ENCODE results near the gene RBFOX2. TPM values are rescaled to one million over a fixed set of nuclear protein-coding genes. Genes with fewer than 3 reads are reported as not detected.

Gene RBFOX2
- total RNA-seq, 2 experiments from 2014 or later: 54.3 to 78.7 TPM

DNA sequence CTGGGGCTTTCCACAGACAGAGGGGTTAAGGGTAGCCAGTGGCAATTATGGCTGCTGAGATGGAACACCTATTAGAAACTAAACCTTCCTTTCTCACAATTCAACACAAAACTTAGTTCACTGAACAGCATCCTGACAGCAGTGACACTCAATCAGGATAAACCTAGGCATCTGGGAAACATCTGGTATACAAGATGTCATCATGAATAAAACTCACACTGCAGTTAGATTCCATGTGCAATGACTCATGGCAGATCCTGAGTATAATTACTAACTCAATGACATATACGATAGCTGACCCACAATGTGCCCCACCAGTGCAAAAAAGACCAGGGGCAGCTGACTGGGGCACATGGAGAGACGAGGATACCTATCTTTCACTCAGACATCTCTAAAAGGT lies 17.7 kb downstream of the RBFOX2 start:
- BruUV-seq (replicated peaks): no TSS peak
- no peaks in the 10 kb centered on the region for H3K36me3 ChIP-seq (ENCODE audit: insufficient read depth, low read length)
- H3K4me3 ChIP-seq (ENCODE audit: low read depth, low read length, poor library complexity, severe bottlenecking): no peak overlapping the region
- TF ChIP-seq, protein P1, sequence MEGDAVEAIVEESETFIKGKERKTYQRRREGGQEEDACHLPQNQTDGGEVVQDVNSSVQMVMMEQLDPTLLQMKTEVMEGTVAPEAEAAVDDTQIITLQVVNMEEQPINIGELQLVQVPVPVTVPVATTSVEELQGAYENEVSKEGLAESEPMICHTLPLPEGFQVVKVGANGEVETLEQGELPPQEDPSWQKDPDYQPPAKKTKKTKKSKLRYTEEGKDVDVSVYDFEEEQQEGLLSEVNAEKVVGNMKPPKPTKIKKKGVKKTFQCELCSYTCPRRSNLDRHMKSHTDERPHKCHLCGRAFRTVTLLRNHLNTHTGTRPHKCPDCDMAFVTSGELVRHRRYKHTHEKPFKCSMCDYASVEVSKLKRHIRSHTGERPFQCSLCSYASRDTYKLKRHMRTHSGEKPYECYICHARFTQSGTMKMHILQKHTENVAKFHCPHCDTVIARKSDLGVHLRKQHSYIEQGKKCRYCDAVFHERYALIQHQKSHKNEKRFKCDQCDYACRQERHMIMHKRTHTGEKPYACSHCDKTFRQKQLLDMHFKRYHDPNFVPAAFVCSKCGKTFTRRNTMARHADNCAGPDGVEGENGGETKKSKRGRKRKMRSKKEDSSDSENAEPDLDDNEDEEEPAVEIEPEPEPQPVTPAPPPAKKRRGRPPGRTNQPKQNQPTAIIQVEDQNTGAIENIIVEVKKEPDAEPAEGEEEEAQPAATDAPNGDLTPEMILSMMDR (conservative IDR thresholded peaks at IDR 0.05; ENCODE audit: low read length): no peak
- no peak for TF ChIP-seq EZH2phosphoT487 (IDR thresholded peaks at IDR 0.05; ENCODE audit: borderline replicate concordance, low read depth, low read length)
- H3K9me2 ChIP-seq (ENCODE audit: insufficient read depth, low read length): no peaks in the 10 kb centered on the region
- no peak overlapping the region for H3K27ac ChIP-seq (ENCODE audit: low read depth, low read length, poor library complexity, severe bottlenecking)
- ChIA-PET CTCF (ENCODE audit: unreplicated experiment) (no interaction called here), POLR2A (no interaction called here)
- H3K4me2 ChIP-seq (ENCODE audit: low read length): 0 out of 2 replicates have a peak overlapping the region, but pooled peaks have one; percentile 18
- 0 out of 2 replicates have a peak, but pooled peaks cover 2% of the 10 kb centered on the region for H4K20me1 ChIP-seq (ENCODE audit: insufficient read depth, low read length)
- no peak overlapping the region for H2AFZ ChIP-seq (ENCODE audit: low read length)
- peaks cover 82% of the 10 kb centered on the region for H3K4me1 ChIP-seq (ENCODE audit: insufficient read depth, low read length, poor library complexity, severe bottlenecking)
- intact Hi-C loops (cut with micrococcal nuclease; ENCODE audit: unreplicated experiment): loop anchor here (10.0 kb wide), 2 partner anchors 146 to 656 kb away; no protein-coding TSS in a partner anchor
- H3K79me2 ChIP-seq (ENCODE audit: insufficient read depth, low read depth, low read length): peaks cover 100% of the 10 kb centered on the region
- no peak for DNase-seq (ENCODE audit: low spot score)
- no peaks in the 10 kb centered on the region for H3K9me3 ChIP-seq (ENCODE audit: low read length)

- ChIA-PET POLR2A (no interaction called here), CTCF (ENCODE audit: unreplicated experiment) (no interaction called here)
- DNase-seq (ENCODE audit: low spot score): no peak
- intact Hi-C loops (cut with micrococcal nuclease; ENCODE audit: unreplicated experiment): loop anchor here (10.0 kb wide), 2 partner anchors 145 to 655 kb away; no protein-coding TSS in a partner anchor
- no peak overlapping the region for H3K4me3 ChIP-seq (ENCODE audit: low read depth, low read length, poor library complexity, severe bottlenecking)
- H3K27ac ChIP-seq (ENCODE audit: low read depth, low read length, poor library complexity, severe bottlenecking): peak overlapping the region; percentile 36
- H3K4me2 ChIP-seq (ENCODE audit: low read length): peak overlapping the region; percentile 74
- TF ChIP-seq EZH2phosphoT487 (IDR thresholded peaks at IDR 0.05; ENCODE audit: borderline replicate concordance, low read depth, low read length): no peak
- TF ChIP-seq, protein P1 (conservative IDR thresholded peaks at IDR 0.05; ENCODE audit: low read length): no peak
- H2AFZ ChIP-seq (ENCODE audit: low read length): no peak overlapping the region
- H3K9me3 ChIP-seq (ENCODE audit: low read length): no peaks in the 10 kb centered on the region
- no peaks in the 10 kb centered on the region for H3K9me2 ChIP-seq (ENCODE audit: insufficient read depth, low read length)
- H3K79me2 ChIP-seq (ENCODE audit: insufficient read depth, low read depth, low read length): peaks cover 99% of the 10 kb centered on the region
- TSS peak; percentile 73 for BruUV-seq (replicated peaks)
- no peaks in the 10 kb centered on the region for H3K36me3 ChIP-seq (ENCODE audit: insufficient read depth, low read length)
- H4K20me1 ChIP-seq (ENCODE audit: insufficient read depth, low read length): 0 out of 2 replicates have a peak, but pooled peaks cover 3% of the 10 kb centered on the region
- H3K4me1 ChIP-seq (ENCODE audit: insufficient read depth, low read length, poor library complexity, severe bottlenecking): peaks cover 74% of the 10 kb centered on the region
Observed at GRCh38 chr22:36010090-36010489, 18.5 kb downstream of the RBFOX2 start.

DNA sequence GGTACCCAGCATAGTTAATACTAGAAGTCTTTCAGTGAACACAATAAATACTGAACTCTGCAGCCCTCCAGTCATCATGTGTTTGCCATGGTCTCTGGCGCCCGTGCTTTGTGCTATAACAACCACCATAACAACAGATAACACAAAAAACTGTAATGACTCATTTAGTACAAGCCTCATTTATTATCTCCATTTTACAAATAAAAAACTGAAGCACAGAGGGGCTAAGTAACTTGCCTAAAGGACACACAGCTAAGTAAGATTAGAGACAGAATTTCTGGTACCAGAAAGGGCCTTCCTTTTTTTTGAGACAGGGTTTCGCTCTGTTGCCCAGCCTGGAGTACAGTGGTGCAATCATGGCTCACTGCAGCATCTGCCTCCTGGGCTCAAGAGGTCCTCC lies 19.5 kb downstream of the RBFOX2 start:
- H3K36me3 ChIP-seq (ENCODE audit: insufficient read depth, low read length): no peaks in the 10 kb centered on the region
- 0 out of 2 replicates have a peak, but pooled peaks cover 3% of the 10 kb centered on the region for H4K20me1 ChIP-seq (ENCODE audit: insufficient read depth, low read length)
- peak; percentile 52 for DNase-seq (ENCODE audit: low spot score)
- H3K4me3 ChIP-seq (ENCODE audit: low read depth, low read length, poor library complexity, severe bottlenecking): peak overlapping the region; percentile 41
- no peaks in the 10 kb centered on the region for H3K9me2 ChIP-seq (ENCODE audit: insufficient read depth, low read length)
- H3K9me3 ChIP-seq (ENCODE audit: low read length): no peaks in the 10 kb centered on the region
- intact Hi-C loops (cut with micrococcal nuclease; ENCODE audit: unreplicated experiment): loop anchor here (5.0 kb wide), 1 partner anchor 62 kb away; no protein-coding TSS in a partner anchor
- peaks cover 64% of the 10 kb centered on the region for H3K4me1 ChIP-seq (ENCODE audit: insufficient read depth, low read length, poor library complexity, severe bottlenecking)
- peaks cover 91% of the 10 kb centered on the region for H3K79me2 ChIP-seq (ENCODE audit: insufficient read depth, low read depth, low read length)
- ChIA-PET POLR2A (interaction anchor here (1.7 kb wide), 1 partner anchor 10 kb away, joined by 10 read pairs; no protein-coding TSS in a partner anchor), CTCF (ENCODE audit: unreplicated experiment) (no interaction called here)
- TF ChIP-seq EZH2phosphoT487 (IDR thresholded peaks at IDR 0.05; ENCODE audit: borderline replicate concordance, low read depth, low read length): no peak
- TF ChIP-seq, protein P1 (conservative IDR thresholded peaks at IDR 0.05; ENCODE audit: low read length): no peak
- no TSS peak for BruUV-seq (replicated peaks)
- H3K4me2 ChIP-seq (ENCODE audit: low read length): peak overlapping the region; percentile 74
- peak overlapping the region; percentile 14; the same call in 1 of the 2 replicates for H2AFZ ChIP-seq (ENCODE audit: low read length)
- H3K27ac ChIP-seq (ENCODE audit: low read depth, low read length, poor library complexity, severe bottlenecking): peak overlapping the region; percentile 36

All from OCI-LY7 (cell line).